ENCODE results near the gene CDK2.
"Not testable (repeated sequence)": the region's sequence is repeated elsewhere in the genome, so short reads cannot be mapped to it uniquely, and the experiment has no call there.

The CDK2 gene

DNA sequence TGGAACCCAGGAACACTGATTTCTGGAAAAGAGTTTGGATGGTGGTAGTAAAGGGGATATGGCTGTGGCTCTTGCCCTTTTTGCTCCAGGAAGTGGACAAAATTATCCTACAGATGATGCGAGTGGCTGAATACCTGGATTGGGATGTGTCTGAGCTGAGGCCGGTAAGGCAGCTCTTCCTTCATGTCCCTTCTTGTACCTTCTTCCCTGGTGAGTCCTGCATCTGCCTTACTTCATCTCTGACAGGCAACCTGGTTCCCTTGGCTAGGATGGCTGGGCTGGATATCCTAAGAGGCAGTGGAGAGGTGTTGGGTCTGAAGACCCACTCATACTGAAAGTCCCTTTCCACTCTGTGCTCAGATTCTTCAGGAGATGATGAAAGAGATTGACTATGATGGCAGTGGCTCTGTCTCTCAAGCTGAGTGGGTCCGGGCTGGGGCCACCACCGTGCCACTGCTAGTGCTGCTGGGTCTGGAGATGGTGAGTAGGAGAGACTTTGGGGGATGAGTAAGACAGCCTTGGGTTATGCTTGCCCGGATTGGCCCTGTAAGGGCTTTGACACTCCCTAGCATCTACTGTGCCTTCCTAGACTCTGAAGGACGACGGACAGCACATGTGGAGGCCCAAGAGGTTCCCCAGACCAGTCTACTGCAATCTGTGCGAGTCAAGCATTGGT lies 27.7 kb upstream of the CDK2 start:
- DNase-seq = no peak

- peak; percentile 74 to 78 for DNase-seq
These were observed 26.4 kb upstream of the CDK2 start for GRCh38 chr12:55940065-55940732.

DNA sequence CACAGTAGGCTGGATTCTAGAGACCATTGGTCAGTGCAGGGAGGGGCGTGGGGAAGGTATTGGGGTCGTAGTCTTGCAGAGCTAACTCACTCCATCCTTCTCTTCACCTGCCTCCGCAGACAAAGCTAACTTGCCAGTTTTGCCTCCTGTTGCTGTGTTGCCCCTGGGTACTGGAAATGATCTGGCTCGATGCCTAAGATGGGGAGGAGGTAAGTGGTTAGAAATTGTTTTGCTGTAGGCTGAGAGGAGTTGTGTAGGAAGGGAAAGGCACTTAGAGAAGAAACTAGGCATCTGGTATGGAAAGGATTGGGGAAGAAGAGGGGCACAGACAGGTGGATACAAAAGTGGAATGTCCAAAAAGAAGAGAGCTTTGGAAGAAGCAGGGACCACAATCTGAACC lies 24.6 kb upstream of the CDK2 start:
- DNase-seq = no peak

GRCh38 chr12:55942577-55943136 lies 24.0 kb upstream of the CDK2 start:
- no peak for DNase-seq

GRCh38 chr12:55946553-55946952 lies 20.1 kb upstream of the CDK2 start:
- DNase-seq = no peak

DNA sequence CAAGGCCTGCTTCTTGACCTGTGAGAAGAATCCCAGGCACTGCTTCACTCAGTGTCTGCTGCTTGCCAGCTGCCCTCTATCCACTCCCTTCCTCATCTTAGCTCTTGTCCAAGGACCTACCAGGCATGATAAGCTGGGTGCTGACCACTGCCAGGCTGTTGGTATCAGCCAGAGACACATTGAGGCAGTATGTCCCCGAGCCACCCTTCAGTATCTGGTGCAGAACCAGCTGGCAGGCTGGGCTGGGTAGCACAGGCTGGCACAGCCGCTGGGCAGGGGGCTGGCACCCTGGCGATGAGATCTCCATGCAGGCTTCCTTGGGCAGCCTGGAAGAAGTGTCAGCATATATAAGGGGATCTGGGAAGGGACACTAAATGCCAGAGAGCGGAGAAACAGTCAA lies 11.3 kb upstream of the CDK2 start:
- DNase-seq = no peak

GRCh38 chr12:55955800-55956508 lies 10.7 kb upstream of the CDK2 start:
- peak in 1 of 2 experiments; percentile 2 for DNase-seq

DNA sequence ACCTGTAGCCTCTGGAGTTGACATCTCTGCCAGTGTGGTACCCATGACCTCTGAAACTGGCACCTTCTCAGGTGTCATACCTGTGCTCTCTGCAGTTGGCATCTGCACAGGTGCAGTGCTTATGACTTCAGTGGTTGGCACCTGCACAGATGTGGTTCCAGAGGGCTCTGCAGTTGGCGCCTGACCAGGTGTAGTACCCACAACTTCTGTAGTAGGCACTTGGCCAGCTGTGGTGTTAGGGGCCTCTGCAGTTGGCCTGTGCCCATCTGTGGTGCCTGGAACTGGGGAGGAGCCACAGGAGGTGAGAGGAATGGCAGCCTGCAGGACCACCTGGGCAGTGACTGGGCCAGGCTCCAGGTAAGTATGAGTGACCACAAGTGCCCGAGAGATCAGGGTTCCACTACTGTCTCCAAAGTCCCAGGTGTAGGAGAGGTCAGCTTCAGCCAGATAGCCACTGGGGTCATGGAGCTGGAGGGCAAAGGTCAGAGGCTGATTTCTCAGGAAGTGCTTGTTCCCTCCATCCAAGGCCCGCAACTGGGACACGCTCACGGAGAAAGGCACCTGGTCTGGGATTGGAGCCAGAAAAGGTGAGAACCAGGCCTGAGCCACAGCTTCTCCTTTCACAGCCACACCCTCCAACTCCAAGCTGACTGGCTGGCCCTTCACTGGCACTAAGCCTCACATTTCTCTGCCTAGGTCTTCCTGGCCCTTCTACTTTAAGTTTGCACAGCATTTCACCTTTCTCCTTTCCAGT lies 9.3 kb upstream of the CDK2 start:
- no peak for DNase-seq

GRCh38 chr12:55963760-55964159 lies 2.9 kb upstream of the CDK2 start:
- no peak for DNase-seq

GRCh38 chr12:55965240-55965639 lies 1.4 kb upstream of the CDK2 start:
- no peak for DNase-seq

- peak in 1 of 2 experiments; percentile 6 for DNase-seq
These were observed 656 bp upstream of the CDK2 start, which contains the start of gene PMEL for GRCh38 chr12:55965941-55966407. Gene PMEL, minus strand, starts transcription at chr12:55966042. Its CDS starts 31 bp downstream, at chr12:55966011.

- no peak for DNase-seq
These were observed 2.7 kb downstream of the CDK2 start for GRCh38 chr12:55969356-55969755.

DNA sequence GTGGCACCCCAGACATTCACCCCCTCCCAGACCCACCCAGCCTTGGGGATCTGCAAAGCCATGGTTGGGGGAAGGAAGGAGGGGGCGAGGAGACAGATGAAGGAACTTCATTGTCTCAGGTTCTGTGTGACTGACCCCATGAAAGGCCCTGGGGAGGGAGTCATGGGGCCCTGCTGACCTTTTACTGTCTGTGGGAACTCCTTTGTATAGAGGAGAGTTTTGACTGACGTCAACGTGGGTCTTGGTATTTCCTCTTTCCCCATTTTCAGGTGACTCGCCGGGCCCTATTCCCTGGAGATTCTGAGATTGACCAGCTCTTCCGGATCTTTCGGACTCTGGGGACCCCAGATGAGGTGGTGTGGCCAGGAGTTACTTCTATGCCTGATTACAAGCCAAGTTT lies 4.1 kb downstream of the CDK2 start:
- DNase-seq = no peak

- no peak for DNase-seq
These were observed 5.4 kb downstream of the CDK2 start for GRCh38 chr12:55972042-55972441.

GRCh38 chr12:55972456-55972855 lies 5.8 kb downstream of the CDK2 start:
- no peak for DNase-seq

- no peak for DNase-seq
These were observed 6.4 kb downstream of the CDK2 start for GRCh38 chr12:55972911-55973598.

GRCh38 chr12:55973599-55974307 lies 7.1 kb downstream of the CDK2 start, which contains the start of gene RAB5B:
Gene RAB5B, plus strand, starts transcription at chr12:55974078. Its CDS starts 12,883 bp downstream, at chr12:55986961.
- peak; percentile 99 to 100 for DNase-seq

- peak in 1 of 2 experiments; percentile 29 for DNase-seq
These were observed 7.7 kb downstream of the CDK2 start for GRCh38 chr12:55974308-55974730.

DNA sequence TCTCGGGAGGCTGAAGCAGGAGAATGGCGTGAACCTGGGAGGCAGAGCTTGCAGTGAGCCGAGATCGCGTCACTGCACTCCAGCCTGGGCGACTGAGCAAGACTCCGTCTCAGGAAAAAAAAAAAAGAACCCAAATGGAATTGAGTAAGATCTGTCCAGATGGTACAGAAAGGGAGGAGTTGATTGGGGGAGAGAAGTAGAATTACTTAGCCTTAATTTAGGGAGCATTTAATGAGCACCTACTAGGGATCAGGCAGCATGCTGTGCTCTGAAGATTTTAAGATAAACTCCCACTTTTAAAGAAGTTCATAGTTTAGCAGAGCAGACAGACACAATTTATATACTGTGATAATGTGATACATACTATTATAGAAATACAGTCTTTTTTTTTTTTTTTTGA lies 11.8 kb downstream of the CDK2 start:
- DNase-seq = no peak

DNA sequence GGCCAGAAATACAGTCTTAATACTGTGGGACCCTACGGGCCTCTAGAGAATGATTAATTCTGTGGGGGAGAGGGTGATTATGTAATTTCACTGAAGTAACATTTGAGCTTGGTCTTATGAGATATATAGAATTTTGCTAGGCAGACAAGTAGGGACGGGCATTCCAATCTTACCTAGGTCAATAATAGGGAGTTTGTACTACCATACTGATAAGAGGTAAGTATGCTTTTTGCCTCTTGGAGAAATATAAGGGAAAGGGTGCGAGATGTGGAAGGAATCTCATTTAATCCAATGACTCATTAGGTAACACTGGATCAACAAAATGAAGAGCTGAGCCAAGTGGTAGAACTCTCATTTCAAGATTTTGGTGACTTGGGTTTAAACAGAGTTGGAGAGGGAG lies 12.4 kb downstream of the CDK2 start:
- no peak for DNase-seq

- DNase-seq = not testable (repeated sequence)
These were observed 15.3 kb downstream of the CDK2 start for GRCh38 chr12:55981882-55982281.
